Ovary (tissue), 3 donors: ENCODE measurements around the gene TMEM117.

ENCODE experiments used
- EP300 ChIP-seq: sonication (generic); formaldehyde crosslinking; IDR thresholded peaks from one replicate; pipeline ENCODE4 v1.6.1; 2017; ENCODE audit warnings: antibody characterized with exemption
- POLR2A ChIP-seq: fragments of 450-650 bp; IDR thresholded peaks from one replicate; pipeline ENCODE4 v1.6.1; 2017; ENCODE audit warnings: antibody characterized with exemption, mild to moderate bottlenecking, moderate library complexity
- TF ChIP-seq, protein P1 (sequence below), 3 donors: fragments of 450-650 bp in 2 of 3; fragments of 200-600 bp in 1 of 3; IDR thresholded peaks; one replicate each; pipeline versions ENCODE4 v1.5.1 to v1.8.0; 2016 to 2022; ENCODE audit warnings: antibody characterized with exemption in 3 of 3, mild to moderate bottlenecking in 1 of 3
- donor health status: DM: no; HTN: no; CAD: no.

DNA sequence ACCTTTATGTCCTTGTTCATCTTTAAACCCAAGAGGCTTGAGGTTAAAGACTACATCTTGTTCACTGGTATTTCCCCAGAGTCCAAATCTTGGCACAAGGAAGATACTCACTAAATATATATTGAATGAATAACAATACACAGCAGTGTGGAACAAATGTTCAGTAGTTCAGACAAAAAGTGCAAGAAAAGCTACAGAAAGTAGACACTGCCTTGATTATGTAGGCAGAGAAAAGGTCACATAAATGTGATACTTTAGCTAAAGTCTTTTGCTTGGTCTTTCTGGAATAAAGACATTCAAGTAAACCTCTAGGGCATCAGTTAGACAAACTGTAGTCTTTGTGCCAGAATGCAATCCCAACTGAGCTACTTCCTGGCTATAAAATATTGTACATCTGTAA lies 157.0 kb downstream of the TMEM117 start:
- TF ChIP-seq POLR2A (no peak), EP300 (no peak)
- TF ChIP-seq, protein P1, sequence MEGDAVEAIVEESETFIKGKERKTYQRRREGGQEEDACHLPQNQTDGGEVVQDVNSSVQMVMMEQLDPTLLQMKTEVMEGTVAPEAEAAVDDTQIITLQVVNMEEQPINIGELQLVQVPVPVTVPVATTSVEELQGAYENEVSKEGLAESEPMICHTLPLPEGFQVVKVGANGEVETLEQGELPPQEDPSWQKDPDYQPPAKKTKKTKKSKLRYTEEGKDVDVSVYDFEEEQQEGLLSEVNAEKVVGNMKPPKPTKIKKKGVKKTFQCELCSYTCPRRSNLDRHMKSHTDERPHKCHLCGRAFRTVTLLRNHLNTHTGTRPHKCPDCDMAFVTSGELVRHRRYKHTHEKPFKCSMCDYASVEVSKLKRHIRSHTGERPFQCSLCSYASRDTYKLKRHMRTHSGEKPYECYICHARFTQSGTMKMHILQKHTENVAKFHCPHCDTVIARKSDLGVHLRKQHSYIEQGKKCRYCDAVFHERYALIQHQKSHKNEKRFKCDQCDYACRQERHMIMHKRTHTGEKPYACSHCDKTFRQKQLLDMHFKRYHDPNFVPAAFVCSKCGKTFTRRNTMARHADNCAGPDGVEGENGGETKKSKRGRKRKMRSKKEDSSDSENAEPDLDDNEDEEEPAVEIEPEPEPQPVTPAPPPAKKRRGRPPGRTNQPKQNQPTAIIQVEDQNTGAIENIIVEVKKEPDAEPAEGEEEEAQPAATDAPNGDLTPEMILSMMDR (IDR thresholded peaks at IDR 0.05): no peak
